ENCODE measurements around the gene TOMM40L.
A peak's percentile ranks its signal among the peaks of the same experiment; 100 is the strongest.

The TOMM40L gene

DNA sequence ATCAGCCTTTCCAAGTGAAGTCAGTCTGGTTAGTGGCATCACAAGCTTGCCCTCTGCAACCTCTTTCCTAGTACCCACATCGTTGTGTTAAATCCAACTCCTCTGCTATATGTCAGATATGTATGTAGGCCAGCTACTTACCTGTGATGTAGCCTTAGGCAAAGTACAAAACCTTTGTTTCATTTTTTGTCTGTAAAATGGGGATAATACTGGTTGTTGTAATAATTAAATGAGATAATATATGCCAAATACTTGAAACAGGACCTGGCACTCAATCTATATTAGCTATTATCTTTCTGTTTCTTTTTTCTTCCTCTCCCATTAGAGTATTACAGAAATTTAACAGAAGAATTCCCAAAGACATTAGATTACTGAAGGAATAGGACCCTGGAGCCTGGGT lies 33.9 kb downstream of the TOMM40L start:
- no peak overlapping the region for H3K9ac ChIP-seq
- no peak for TF ChIP-seq CTCF (IDR thresholded peaks at IDR 0.05)

DNA sequence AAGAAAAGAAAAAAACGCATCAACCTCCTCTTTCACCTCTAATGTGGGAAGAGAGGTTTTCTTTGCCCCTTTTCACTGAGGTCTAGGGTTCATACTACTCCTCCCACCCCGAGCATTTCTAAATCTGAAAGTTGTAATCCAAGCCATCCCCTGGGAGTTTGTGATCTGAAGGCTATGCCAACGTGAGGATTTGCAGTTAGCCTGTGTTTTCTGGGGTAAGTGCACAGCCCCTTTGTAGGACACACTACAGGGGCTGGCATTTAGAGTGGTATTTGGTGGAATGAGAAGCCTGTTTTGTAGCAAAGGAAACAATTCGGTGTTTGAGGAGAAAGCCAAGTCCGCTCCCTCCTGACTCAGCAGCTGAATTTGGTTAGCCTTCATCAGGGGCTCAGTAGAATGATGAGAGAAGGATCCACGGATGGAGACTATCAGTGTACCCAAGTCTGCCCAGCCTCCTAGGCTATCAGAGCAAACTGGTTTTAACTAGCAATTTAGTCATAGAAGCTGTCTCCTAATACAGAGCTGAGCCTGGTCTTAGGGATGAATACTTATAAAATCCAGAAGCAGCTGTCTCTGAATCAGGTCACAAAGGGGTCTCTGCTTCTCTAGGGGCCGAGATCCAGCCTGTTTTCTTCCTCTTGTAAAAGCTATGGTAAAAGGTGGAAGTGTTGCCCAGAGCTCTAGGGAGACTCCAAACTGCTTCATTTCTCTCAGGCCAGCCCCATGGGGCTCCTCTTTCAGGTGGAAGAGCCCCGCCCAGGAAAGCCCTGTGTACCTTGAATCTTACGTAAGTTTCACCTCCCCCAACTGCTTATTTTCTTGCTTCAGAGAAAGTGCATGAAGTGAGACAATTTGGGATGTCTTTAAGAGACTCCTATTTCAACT lies 34.8 kb downstream of the TOMM40L start:
- Histone ChIP-seq H3K9ac (no peak overlapping the region), H3K27me3 (ENCODE audit: control insufficient read depth, insufficient read depth, low read length) (no peaks in the 10 kb centered on the region), H2AFZ (no peak overlapping the region), H3K79me2 (no peaks in the 10 kb centered on the region), H3K27ac (no peak overlapping the region), H3K4me3 (ENCODE audit: low read depth, low read length) (no peak overlapping the region), H3K36me3 (ENCODE audit: control insufficient read depth, insufficient read depth, low read length) (no peaks in the 10 kb centered on the region), H3K4me2 (ENCODE audit: low read length) (peak overlapping the region; percentile 28), H3K9me3 (ENCODE audit: control insufficient read depth, low read length) (no peaks in the 10 kb centered on the region), H3K4me1 (peaks cover 4% of the 10 kb centered on the region)
- TF ChIP-seq CTCF (IDR thresholded peaks at IDR 0.05) = no peak

More for the DNA sequence above, 33.9 kb downstream of the TOMM40L start:
- H3K4me2 ChIP-seq (ENCODE audit: low read length) = no peak overlapping the region
- H3K4me3 ChIP-seq (ENCODE audit: low read depth, low read length) = no peak overlapping the region
- peaks cover 4% of the 10 kb centered on the region for H3K4me1 ChIP-seq
- H2AFZ ChIP-seq = no peak overlapping the region
- no peaks in the 10 kb centered on the region for H3K9me3 ChIP-seq (ENCODE audit: control insufficient read depth, low read length)
- H3K27me3 ChIP-seq (ENCODE audit: control insufficient read depth, insufficient read depth, low read length) = no peaks in the 10 kb centered on the region
- no peaks in the 10 kb centered on the region for H3K79me2 ChIP-seq
- no peaks in the 10 kb centered on the region for H3K36me3 ChIP-seq (ENCODE audit: control insufficient read depth, insufficient read depth, low read length)
- H3K27ac ChIP-seq = no peak overlapping the region

GRCh38 chr1:161261261-161262235 lies 35.7 kb downstream of the TOMM40L start:
- H3K27ac ChIP-seq = no peak overlapping the region
- H3K4me1 ChIP-seq = peaks cover 4% of the 10 kb centered on the region
- H3K27me3 ChIP-seq (ENCODE audit: control insufficient read depth, insufficient read depth, low read length) = no peaks in the 10 kb centered on the region
- no peaks in the 10 kb centered on the region for H3K9me3 ChIP-seq (ENCODE audit: control insufficient read depth, low read length)
- no peak overlapping the region for H3K9ac ChIP-seq
- H2AFZ ChIP-seq = peak overlapping the region; percentile 14
- no peaks in the 10 kb centered on the region for H3K36me3 ChIP-seq (ENCODE audit: control insufficient read depth, insufficient read depth, low read length)
- no peak overlapping the region for H3K4me3 ChIP-seq (ENCODE audit: low read depth, low read length)
- TF ChIP-seq CTCF (IDR thresholded peaks at IDR 0.05) = no peak
- H3K79me2 ChIP-seq = no peaks in the 10 kb centered on the region
- peak overlapping the region; percentile 28 for H3K4me2 ChIP-seq (ENCODE audit: low read length)

- no peaks in the 10 kb centered on the region for H3K27me3 ChIP-seq (ENCODE audit: control insufficient read depth, insufficient read depth, low read length)
Measured at GRCh38 chr1:161265305-161265704, 39.4 kb downstream of the TOMM40L start.

More at GRCh38 chr1:161265305-161265704, 39.4 kb downstream of the TOMM40L start:
- Histone ChIP-seq H3K4me1 (peaks cover 2% of the 10 kb centered on the region), H3K4me3 (ENCODE audit: low read depth, low read length) (no peak overlapping the region), H3K4me2 (ENCODE audit: low read length) (no peak overlapping the region), H3K27ac (no peak overlapping the region), H3K9ac (no peak overlapping the region), H3K79me2 (no peaks in the 10 kb centered on the region), H2AFZ (no peak overlapping the region), H3K36me3 (ENCODE audit: control insufficient read depth, insufficient read depth, low read length) (no peaks in the 10 kb centered on the region), H3K9me3 (ENCODE audit: control insufficient read depth, low read length) (no peaks in the 10 kb centered on the region)
- TF ChIP-seq CTCF (IDR thresholded peaks at IDR 0.05) = no peak
